HepG2 (cell line): ENCODE results near the gene GLIS2. TPM values are rescaled to one million over a fixed set of nuclear protein-coding genes. Genes with fewer than 3 reads are reported as not detected.

Source experiments
- AGO2 ChIP-seq: fragments of 200-400 bp; formaldehyde crosslinking; optimal IDR thresholded peaks from 2 replicates; pipeline ENCODE3; 2017; ENCODE audit warnings: mild to moderate bottlenecking, low read depth, low read length, moderate library complexity
- AKAP8 ChIP-seq: sonication (generic); formaldehyde crosslinking; IDR thresholded peaks from 2 replicates; pipeline ENCODE4 v1.5.1; 2020; ENCODE audit warnings: mild to moderate bottlenecking, missing genetic modification reagents
- ARHGAP35 ChIP-seq: sonication (generic); formaldehyde crosslinking; IDR thresholded peaks from 2 replicates; pipeline ENCODE4 v1.9.0; 2022; ENCODE audit warnings: mild to moderate bottlenecking, inconsistent platforms, moderate library complexity, missing genetic modification reagents, borderline replicate concordance
- HNRNPK ChIP-seq: fragments of 200-400 bp; formaldehyde crosslinking; IDR thresholded peaks from 2 replicates; pipeline ENCODE4 v1.6.1; 2018; ENCODE audit warnings: low read length, low read depth, moderate library complexity, mild to moderate bottlenecking; ENCODE audit not compliant: poor library complexity, severe bottlenecking
- MAFG ChIP-seq: sonication (generic); formaldehyde crosslinking; IDR thresholded peaks from 2 replicates; pipeline ENCODE4 v1.5.1; 2020; ENCODE audit warnings: mild to moderate bottlenecking, missing genetic modification reagents
- RBM22 ChIP-seq: fragments of 200-400 bp; formaldehyde crosslinking; optimal IDR thresholded peaks from 2 replicates; pipeline ENCODE3; 2017; ENCODE audit warnings: mild to moderate bottlenecking, low read length, moderate library complexity
- TAF15 ChIP-seq: fragments of 200-400 bp; formaldehyde crosslinking; IDR thresholded peaks from one replicate; pipeline ENCODE4 v1.6.1; 2018; ENCODE audit warnings: mild to moderate bottlenecking, low read depth, low read length; ENCODE audit not compliant: poor library complexity, severe bottlenecking
- ZNF746 ChIP-seq: sonication (generic); formaldehyde crosslinking; IDR thresholded peaks from 2 replicates; pipeline ENCODE4 v1.8.0; 2022; ENCODE audit warnings: mild to moderate bottlenecking, missing genetic modification reagents
- polyA plus RNA-seq, 8 experiments: library from polyadenylated mRNA; depleted of rRNA in 3 of 8; stranded (reverse) in 7 of 8; unstranded in 1 of 8; fragments of >200 nt; fragmentation: Illumina TruSeq in 4 of 8; extraction: Trizol in 4 of 8; gene quantifications; 2 replicates each; pipeline versions ENCODE4 v1.2.1 to v1.2.3, GENCODE V29; 2011 to 2016; ENCODE audit warnings: low read depth in 4 of 8, missing spikeins in 1 of 8, mixed read lengths in 1 of 8; ENCODE audit not compliant: insufficient read depth in 1 of 8
- total RNA-seq, 5 experiments: library from RNA; depleted of rRNA; stranded (reverse); fragments of >200 nt; fragmentation: Illumina TruSeq; extraction: Trizol; gene quantifications; 2 replicates each; pipeline ENCODE4 v1.2.3, GENCODE V29; 2016; ENCODE audit warnings: low read depth in 1 of 5
- TF ChIP-seq, protein P1 (sequence below): sonication (generic); formaldehyde crosslinking; IDR thresholded peaks from 2 replicates; pipeline ENCODE4 v1.5.1; 2020; ENCODE audit warnings: missing genetic modification reagents, mild to moderate bottlenecking, borderline replicate concordance
- TF ChIP-seq, protein P2 (sequence below): sonication (generic); formaldehyde crosslinking; IDR thresholded peaks from 2 replicates; pipeline ENCODE4 v1.4.0; 2020; ENCODE audit warnings: mild to moderate bottlenecking, missing genetic modification reagents

Gene GLIS2
- total and polyA plus RNA-seq, 2 of the 13 experiments (the other 11 are each of a cell fraction or from before 2014, with no cell fraction given), result 0.28 to 0.29 TPM

DNA sequence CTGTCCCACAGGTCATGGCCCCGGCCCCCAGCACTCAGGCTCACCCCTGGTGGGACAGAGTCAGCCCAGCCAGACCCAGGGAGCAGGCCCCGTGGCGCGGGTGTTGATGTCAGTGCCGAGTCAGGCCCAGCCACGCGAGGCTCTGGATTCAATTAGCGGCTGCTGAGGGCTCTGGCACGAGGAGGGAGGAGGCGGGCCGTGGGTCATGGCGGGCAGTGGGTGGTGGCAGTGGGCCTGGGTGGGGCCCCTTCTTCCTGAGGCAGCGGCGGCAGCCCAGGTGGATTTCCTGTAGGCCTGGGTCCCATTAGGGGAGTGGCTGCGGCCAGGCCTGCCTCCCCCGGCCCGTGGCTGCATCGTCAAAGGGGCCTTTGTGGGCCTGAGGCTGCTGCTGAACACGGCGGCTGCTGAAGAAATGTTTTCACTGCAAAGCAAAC, 68.7 kb downstream of the GLIS2 start (continued):
- TF ChIP-seq, protein P1, sequence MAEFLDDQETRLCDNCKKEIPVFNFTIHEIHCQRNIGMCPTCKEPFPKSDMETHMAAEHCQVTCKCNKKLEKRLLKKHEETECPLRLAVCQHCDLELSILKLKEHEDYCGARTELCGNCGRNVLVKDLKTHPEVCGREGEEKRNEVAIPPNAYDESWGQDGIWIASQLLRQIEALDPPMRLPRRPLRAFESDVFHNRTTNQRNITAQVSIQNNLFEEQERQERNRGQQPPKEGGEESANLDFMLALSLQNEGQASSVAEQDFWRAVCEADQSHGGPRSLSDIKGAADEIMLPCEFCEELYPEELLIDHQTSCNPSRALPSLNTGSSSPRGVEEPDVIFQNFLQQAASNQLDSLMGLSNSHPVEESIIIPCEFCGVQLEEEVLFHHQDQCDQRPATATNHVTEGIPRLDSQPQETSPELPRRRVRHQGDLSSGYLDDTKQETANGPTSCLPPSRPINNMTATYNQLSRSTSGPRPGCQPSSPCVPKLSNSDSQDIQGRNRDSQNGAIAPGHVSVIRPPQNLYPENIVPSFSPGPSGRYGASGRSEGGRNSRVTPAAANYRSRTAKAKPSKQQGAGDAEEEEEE, result no peak
- TF ChIP-seq MAFG (CRISPR knock-in tag) (no peak), AKAP8 (CRISPR knock-in tag) (0 out of 2 replicates have a peak, but pooled peaks have one; percentile 24), ARHGAP35 (CRISPR knock-in tag) (no peak), HNRNPK (peak; percentile 43), TAF15 (peak; percentile 62), ZNF746 (CRISPR knock-in tag) (no peak), RBM22 (peak; percentile 73), AGO2 (peak; percentile 95)
- TF ChIP-seq, protein P2, sequence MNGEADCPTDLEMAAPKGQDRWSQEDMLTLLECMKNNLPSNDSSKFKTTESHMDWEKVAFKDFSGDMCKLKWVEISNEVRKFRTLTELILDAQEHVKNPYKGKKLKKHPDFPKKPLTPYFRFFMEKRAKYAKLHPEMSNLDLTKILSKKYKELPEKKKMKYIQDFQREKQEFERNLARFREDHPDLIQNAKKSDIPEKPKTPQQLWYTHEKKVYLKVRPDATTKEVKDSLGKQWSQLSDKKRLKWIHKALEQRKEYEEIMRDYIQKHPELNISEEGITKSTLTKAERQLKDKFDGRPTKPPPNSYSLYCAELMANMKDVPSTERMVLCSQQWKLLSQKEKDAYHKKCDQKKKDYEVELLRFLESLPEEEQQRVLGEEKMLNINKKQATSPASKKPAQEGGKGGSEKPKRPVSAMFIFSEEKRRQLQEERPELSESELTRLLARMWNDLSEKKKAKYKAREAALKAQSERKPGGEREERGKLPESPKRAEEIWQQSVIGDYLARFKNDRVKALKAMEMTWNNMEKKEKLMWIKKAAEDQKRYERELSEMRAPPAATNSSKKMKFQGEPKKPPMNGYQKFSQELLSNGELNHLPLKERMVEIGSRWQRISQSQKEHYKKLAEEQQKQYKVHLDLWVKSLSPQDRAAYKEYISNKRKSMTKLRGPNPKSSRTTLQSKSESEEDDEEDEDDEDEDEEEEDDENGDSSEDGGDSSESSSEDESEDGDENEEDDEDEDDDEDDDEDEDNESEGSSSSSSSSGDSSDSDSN (CRISPR knock-in tag), result no peak
